Measurements from ENCODE around the gene COX18.

COX18 gene

GRCh38 chr4:73010789-73011628 is 58.5 kb downstream of the COX18 start:
- Histone ChIP-seq H3K36me3 (ENCODE audit: control insufficient read depth, insufficient read depth, low read length) (no peaks in the 10 kb centered on the region), H3K4me1 (no peaks in the 10 kb centered on the region), H2AFZ (no peak overlapping the region), H3K27me3 (ENCODE audit: control insufficient read depth, insufficient read depth, low read length) (no peaks in the 10 kb centered on the region), H3K9ac (no peak overlapping the region), H3K9me3 (ENCODE audit: control insufficient read depth, low read length) (no peaks in the 10 kb centered on the region), H3K4me3 (ENCODE audit: low read depth, low read length) (no peak overlapping the region), H3K27ac (no peak overlapping the region), H3K4me2 (ENCODE audit: low read length) (no peak overlapping the region), H3K79me2 (no peaks in the 10 kb centered on the region)
- TF ChIP-seq CTCF (IDR thresholded peaks at IDR 0.05) = no peak

GRCh38 chr4:73007526-73008100 is 61.9 kb downstream of the COX18 start:
- no peaks in the 10 kb centered on the region for H3K4me1 ChIP-seq
- no peak overlapping the region for H3K4me3 ChIP-seq (ENCODE audit: low read depth, low read length)
- no peak overlapping the region for H3K4me2 ChIP-seq (ENCODE audit: low read length)
- H3K27ac ChIP-seq = no peak overlapping the region
- no peak overlapping the region for H3K9ac ChIP-seq
- H3K9me3 ChIP-seq (ENCODE audit: control insufficient read depth, low read length) = no peaks in the 10 kb centered on the region
- H3K79me2 ChIP-seq = no peaks in the 10 kb centered on the region
- no peaks in the 10 kb centered on the region for H3K36me3 ChIP-seq (ENCODE audit: control insufficient read depth, insufficient read depth, low read length)
- TF ChIP-seq CTCF (IDR thresholded peaks at IDR 0.05) = no peak
- H3K27me3 ChIP-seq (ENCODE audit: control insufficient read depth, insufficient read depth, low read length) = no peaks in the 10 kb centered on the region
- H2AFZ ChIP-seq = no peak overlapping the region

GRCh38 chr4:73006286-73006990 is 63.1 kb downstream of the COX18 start:
- H2AFZ ChIP-seq = no peak overlapping the region
- no peak overlapping the region for H3K9ac ChIP-seq
- H3K36me3 ChIP-seq (ENCODE audit: control insufficient read depth, insufficient read depth, low read length) = no peaks in the 10 kb centered on the region
- H3K4me1 ChIP-seq = no peaks in the 10 kb centered on the region
- H3K27me3 ChIP-seq (ENCODE audit: control insufficient read depth, insufficient read depth, low read length) = no peaks in the 10 kb centered on the region
- H3K27ac ChIP-seq = no peak overlapping the region
- no peaks in the 10 kb centered on the region for H3K9me3 ChIP-seq (ENCODE audit: control insufficient read depth, low read length)
- no peaks in the 10 kb centered on the region for H3K79me2 ChIP-seq
- no peak overlapping the region for H3K4me2 ChIP-seq (ENCODE audit: low read length)
- TF ChIP-seq CTCF (IDR thresholded peaks at IDR 0.05) = no peak
- H3K4me3 ChIP-seq (ENCODE audit: low read depth, low read length) = no peak overlapping the region

GRCh38 chr4:73005514-73005913 is 64.0 kb downstream of the COX18 start:
- no peaks in the 10 kb centered on the region for H3K36me3 ChIP-seq (ENCODE audit: control insufficient read depth, insufficient read depth, low read length)
- H3K4me1 ChIP-seq = no peaks in the 10 kb centered on the region
- H3K9me3 ChIP-seq (ENCODE audit: control insufficient read depth, low read length) = no peaks in the 10 kb centered on the region
- no peak overlapping the region for H3K4me2 ChIP-seq (ENCODE audit: low read length)
- no peak for TF ChIP-seq CTCF (IDR thresholded peaks at IDR 0.05)
- H3K27me3 ChIP-seq (ENCODE audit: control insufficient read depth, insufficient read depth, low read length) = no peaks in the 10 kb centered on the region
- H3K79me2 ChIP-seq = no peaks in the 10 kb centered on the region
- no peak overlapping the region for H3K4me3 ChIP-seq (ENCODE audit: low read depth, low read length)
- H3K27ac ChIP-seq = no peak overlapping the region
- no peak overlapping the region for H2AFZ ChIP-seq
- H3K9ac ChIP-seq = no peak overlapping the region

All from parathyroid adenoma (tissue), 2 donors.